H1 (cell line): ENCODE results near the gene NCAM1. TPM values are rescaled to one million over a fixed set of nuclear protein-coding genes. Genes with fewer than 3 reads are reported as not detected.

Experiments
- CTCF ChIA-PET: fragments of 300-600 bp; sonication (Branson Sonifier 250); formaldehyde crosslinking; loops from one replicate; lab custom pipeline; 2021; ENCODE audit not compliant: partially characterized antibody; lab: Charles Lee
- POLR2A ChIA-PET: fragments of 300-600 bp; sonication (Branson Sonifier 250); formaldehyde crosslinking; loops from one replicate; lab custom pipeline; 2021; ENCODE audit warnings: inconsistent platforms; ENCODE audit not compliant: partially characterized antibody; lab: Charles Lee
- DNase-seq, 2 experiments: peaks; one replicate each; pipeline versions ENCODE4 v3.0.0 to v3.0.0-alpha.2; 2010 to 2022; ENCODE audit warnings: low spot score in 2 of 2, low read depth in 1 of 2, mixed read lengths in 1 of 2
- FAIRE-seq: peaks from 2 replicates; lab custom pipeline; 2011; peaks lifted over from hg19 to GRCh38; lab: Jason Lieb, UNC
- H2AFZ ChIP-seq: 2 replicates; pipeline ENCODE4 v1.8.1; 2012; ENCODE audit warnings: low read length, inconsistent platforms
- H2AK5ac ChIP-seq: 2 replicates; pipeline ENCODE4 v1.6.1; 2013; ENCODE audit warnings: low read depth, low read length
- H2BK120ac ChIP-seq: replicated peaks from 2 replicates; pipeline ENCODE3; 2013; ENCODE audit warnings: low read depth, low read length, inconsistent platforms
- H2BK12ac ChIP-seq: 2 replicates; pipeline ENCODE4 v1.6.1; 2013; ENCODE audit warnings: low read depth, low read length
- H2BK15ac ChIP-seq: 2 replicates; pipeline ENCODE4 v1.6.1; 2013; ENCODE audit warnings: low read length
- H2BK20ac ChIP-seq: 2 replicates; pipeline ENCODE4 v1.6.1; 2013; ENCODE audit warnings: low read length
- H2BK5ac ChIP-seq: 2 replicates; pipeline ENCODE4 v1.6.1; 2013; ENCODE audit warnings: low read depth, low read length
- H3K14ac ChIP-seq: 2 replicates; pipeline ENCODE4 v1.6.1; 2013; ENCODE audit warnings: inconsistent platforms; ENCODE audit not compliant: insufficient read length
- H3K18ac ChIP-seq: 2 replicates; pipeline ENCODE4 v1.6.1; 2013; ENCODE audit warnings: low read length; ENCODE audit errors: extremely low read depth
- H3K23ac ChIP-seq: 2 replicates; pipeline ENCODE4 v1.6.1; 2013; ENCODE audit warnings: inconsistent platforms; ENCODE audit not compliant: insufficient read length
- H3K23me2 ChIP-seq: 2 replicates; pipeline ENCODE4 v1.6.1; 2013; ENCODE audit warnings: low read depth, low read length
- H3K27ac ChIP-seq: 2 replicates; pipeline ENCODE4 v1.6.1; 2011; ENCODE audit warnings: low read depth, low read length, inconsistent platforms
- H3K27me3 ChIP-seq, 4 experiments: replicated peaks in 1 of 4; 1 replicate in 1 of 4; 2 replicates in 3 of 4; pipeline versions ENCODE4 v1.6.1 to v1.8.1; 2011 to 2013; ENCODE audit warnings: low read length in 3 of 4, mild to moderate bottlenecking in 3 of 4, inconsistent platforms in 2 of 4, mixed read lengths in 2 of 4, moderate library complexity in 1 of 4; ENCODE audit not compliant: control insufficient read depth in 3 of 4, insufficient read depth in 3 of 4; ENCODE audit errors: extremely low read depth in 1 of 4
- H3K36me3 ChIP-seq, 4 experiments: 2 replicates each; pipeline versions ENCODE4 v1.6.1 to v1.8.1; 2011 to 2013; ENCODE audit warnings: mild to moderate bottlenecking in 4 of 4, low read length in 3 of 4, moderate library complexity in 2 of 4, control low read depth in 1 of 4, inconsistent platforms in 1 of 4; ENCODE audit not compliant: insufficient read depth in 4 of 4, control insufficient read depth in 2 of 4
- H3K4ac ChIP-seq: replicated peaks from 2 replicates; pipeline ENCODE3; 2013; ENCODE audit warnings: low read length, low read depth, mixed read lengths, inconsistent platforms; ENCODE audit not compliant: insufficient read length
- H3K4me1 ChIP-seq, 4 experiments: replicated peaks in 1 of 4; 1 replicate in 1 of 4; 2 replicates in 3 of 4; pipeline versions ENCODE4 v1.6.1 to v1.8.1; 2011 to 2013; ENCODE audit warnings: low read length in 3 of 4, inconsistent platforms in 2 of 4, mixed read lengths in 1 of 4; ENCODE audit not compliant: insufficient read depth in 4 of 4, control insufficient read depth in 3 of 4
- H3K4me2 ChIP-seq, 2 experiments: 2 replicates each; pipeline versions ENCODE4 v1.6.1 to v1.8.1; 2011 to 2013; ENCODE audit warnings: low read depth in 2 of 2, low read length in 2 of 2, control low read depth in 1 of 2, inconsistent platforms in 1 of 2, mild to moderate bottlenecking in 1 of 2; ENCODE audit not compliant: insufficient read depth in 1 of 2
- H3K4me3 ChIP-seq, 4 experiments: fragments of 200-600, 300-600 bp in 1 of 4; sonication (generic), shearing (Covaris generic), sonication (Bioruptor Twin) in 1 of 4; 2 replicates each; pipeline versions ENCODE4 v1.5.1 to v1.8.1; 2011 to 2016; ENCODE audit warnings: low read length in 4 of 4, low read depth in 3 of 4, control low read depth in 2 of 4, inconsistent platforms in 2 of 4, mild to moderate bottlenecking in 2 of 4, mixed read lengths in 1 of 4, moderate library complexity in 1 of 4; ENCODE audit not compliant: insufficient read depth in 2 of 4; ENCODE audit errors: extremely low read depth in 1 of 4
- H3K56ac ChIP-seq: replicated peaks from 2 replicates; pipeline ENCODE3; 2013; ENCODE audit warnings: low read depth, mild to moderate bottlenecking, mixed read lengths, low read length, inconsistent platforms; ENCODE audit not compliant: insufficient read length
- H3K79me1 ChIP-seq: 2 replicates; pipeline ENCODE4 v1.6.1; 2013; ENCODE audit warnings: low read depth, low read length, control low read depth
- H3K79me2 ChIP-seq, 2 experiments: 2 replicates each; pipeline versions ENCODE4 v1.6.1 to v1.8.1; 2012 to 2013; ENCODE audit warnings: low read length in 2 of 2, mild to moderate bottlenecking in 2 of 2, inconsistent platforms in 1 of 2; ENCODE audit not compliant: insufficient read depth in 2 of 2, control insufficient read depth in 1 of 2
- H3K9ac ChIP-seq, 4 experiments: replicated peaks in 1 of 4; 1 replicate in 1 of 4; 2 replicates in 3 of 4; pipeline versions ENCODE4 v1.6.1 to v1.8.1; 2011 to 2013; ENCODE audit warnings: low read depth in 3 of 4, low read length in 3 of 4, control low read depth in 2 of 4, mild to moderate bottlenecking in 2 of 4, moderate library complexity in 2 of 4, inconsistent platforms in 1 of 4; ENCODE audit errors: extremely low read depth in 1 of 4
- H3K9me3 ChIP-seq, 2 experiments: 2 replicates each; pipeline versions ENCODE4 v1.6.1 to v1.8.1; 2012 to 2013; ENCODE audit warnings: mild to moderate bottlenecking in 2 of 2, moderate library complexity in 2 of 2, control low read depth in 1 of 2, inconsistent platforms in 1 of 2, low read depth in 1 of 2, low read length in 1 of 2, mixed read lengths in 1 of 2; ENCODE audit not compliant: insufficient read depth in 2 of 2
- H4K20me1 ChIP-seq, 2 experiments: replicated peaks in 1 of 2; 2 replicates each; pipeline versions ENCODE3 to v1.8.1; 2011 to 2013; ENCODE audit warnings: inconsistent platforms in 2 of 2, low read length in 2 of 2, mild to moderate bottlenecking in 1 of 2; ENCODE audit not compliant: insufficient read depth in 2 of 2, control insufficient read depth in 1 of 2
- H4K5ac ChIP-seq: 2 replicates; pipeline ENCODE4 v1.6.1; 2013; ENCODE audit warnings: low read length, low read depth, mixed read lengths, inconsistent platforms; ENCODE audit not compliant: insufficient read length
- H4K8ac ChIP-seq: 2 replicates; pipeline ENCODE4 v1.8.0; 2013; ENCODE audit warnings: mild to moderate bottlenecking, moderate library complexity, low read length, inconsistent platforms; ENCODE audit not compliant: insufficient read depth; ENCODE audit errors: extremely low read depth
- H4K91ac ChIP-seq: replicated peaks from 2 replicates; pipeline ENCODE3; 2013; ENCODE audit warnings: low read length, mixed read lengths, inconsistent platforms; ENCODE audit not compliant: insufficient read length
- BACH1 ChIP-seq: IDR thresholded peaks from 2 replicates; pipeline ENCODE4 v1.6.1; 2012; ENCODE audit warnings: low read length, improper control_type of control experiment
- KDM1A ChIP-seq: fragments of 200-600, 300-600 bp; sonication (generic); IDR thresholded peaks from 2 replicates; pipeline ENCODE4 v1.7.1; 2016; ENCODE audit warnings: mild to moderate bottlenecking, low read length, borderline replicate concordance
- SIX5 ChIP-seq: IDR thresholded peaks from 2 replicates; pipeline ENCODE4 v1.6.1; 2011; ENCODE audit warnings: mild to moderate bottlenecking, low read depth, low read length
- TBP ChIP-seq: IDR thresholded peaks from 2 replicates; pipeline ENCODE4 v1.6.1; 2011; ENCODE audit warnings: low read depth, low read length, improper control_type of control experiment
- WGBS, 2 experiments: shearing (Covaris generic) in 1 of 2; methylation state at CpG; one replicate each; pipeline versions ENCODE4 v1.1.6 to v1.1.7; 2013 to 2015; ENCODE audit warnings: low lambda C conversion rate in 2 of 2, mixed read lengths in 2 of 2, inconsistent platforms in 1 of 2, low coverage in 1 of 2, missing lambda C conversion rate in 1 of 2; ENCODE audit not compliant: insufficient replicate concordance in 2 of 2, insufficient coverage in 1 of 2, insufficient read length in 1 of 2; ENCODE audit errors: extremely low coverage in 1 of 2, missing lambda C conversion rate in 1 of 2; 5-methylcytosine and 5-hydroxymethylcytosine counted together
- polyA plus RNA-seq, 7 experiments: library from polyadenylated mRNA; depleted of rRNA in 3 of 7; stranded (reverse) in 5 of 7; unstranded in 2 of 7; fragments of >200 nt in 5 of 7; fragments of 200-250 nt in 2 of 7; gene quantifications; 1 replicate in 5 of 7; 2 replicates in 1 of 7; 4 replicates in 1 of 7; pipeline versions ENCODE4 v1.2.1 to v1.2.3, GENCODE V29; 2011 to 2013; ENCODE audit warnings: missing spikeins in 2 of 7, mixed read lengths in 2 of 7
- total RNA-seq: library from RNA; stranded (reverse); fragmentation: NEBNext Ultra II Directional; extraction: Animal tissue kit (Norgen Biotek cat#: 25700); gene quantifications from 2 replicates; pipeline ENCODE4 v1.2.1, GENCODE V29; 2021

Gene NCAM1
- total and polyA plus RNA-seq, 2 of the 8 experiments (the other 6 are each of a cell fraction or from before 2014, with no cell fraction given), result 3.1 to 4.3 TPM

- FAIRE-seq, result no peak
Measured at GRCh38 chr11:113019711-113020110, 58.5 kb downstream of the NCAM1 start.

More at GRCh38 chr11:113019711-113020110, 58.5 kb downstream of the NCAM1 start:
- Histone ChIP-seq H4K91ac (no peak overlapping the region), H4K8ac (no peak overlapping the region), H3K27ac (no peak overlapping the region), H3K4me1 (0 out of 7 replicates have a peak, but pooled peaks cover 0 to 2% (median 0%) of the 10 kb centered on the region in 4 experiments), H2AK5ac (no peak overlapping the region), H3K4ac (no peak overlapping the region)
- 93% methylated on average over 4 of the region's 4 CpGs; no CpG with 5 or more reads in 1 of the 2 experiments for WGBS, 2 experiments
- no peak for TF ChIP-seq KDM1A
- no peak for TF ChIP-seq SIX5
- no peak for TF ChIP-seq TBP
- no peak for TF ChIP-seq BACH1
- TF ChIP-seq, all 59 proteins: peak for 0
- H2AFZ ChIP-seq, result no peak overlapping the region
- DNase-seq, result no peak
- no peak overlapping the region for H3K18ac ChIP-seq
- no peak overlapping the region for H3K4me2 ChIP-seq
- H2BK20ac ChIP-seq, result no peak overlapping the region
- H3K4me3 ChIP-seq, result no peak overlapping the region
- ChIA-PET CTCF (no interaction called here), POLR2A (no interaction called here)
- H3K9me3 ChIP-seq, result no peaks in the 10 kb centered on the region
- H3K23ac ChIP-seq, result no peak overlapping the region
- H2BK15ac ChIP-seq, result no peak overlapping the region
- H3K36me3 ChIP-seq, result no peaks in the 10 kb centered on the region
- no peak overlapping the region for H3K9ac ChIP-seq
- H2BK120ac ChIP-seq, result no peak overlapping the region
- H2BK12ac ChIP-seq, result no peak overlapping the region
- H3K79me1 ChIP-seq, result no peaks in the 10 kb centered on the region
- H2BK5ac ChIP-seq, result no peak overlapping the region
- H3K23me2 ChIP-seq, result 0 out of 2 replicates have a peak, but pooled peaks cover 1% of the 10 kb centered on the region
- H4K5ac ChIP-seq, result no peak overlapping the region
- H3K27me3 ChIP-seq, result no peaks in the 10 kb centered on the region
- H4K20me1 ChIP-seq, result no peaks in the 10 kb centered on the region
- no peaks in the 10 kb centered on the region for H3K79me2 ChIP-seq
- H3K56ac ChIP-seq, result no peak overlapping the region
- no peak overlapping the region for H3K14ac ChIP-seq
